Ecto neural progenitor cell (in vitro differentiated cells): ENCODE measurements around the gene MAN1A1.
"Not testable (repeated sequence)": the region's sequence is repeated elsewhere in the genome, so short reads cannot be mapped to it uniquely, and the experiment has no call there.

Experiments used
- DNase-seq: peaks from one replicate; pipeline ENCODE4 v3.0.0-alpha.2; 2018; ENCODE audit warnings: low spot score

The MAN1A1 gene

GRCh38 chr6:119303164-119303887 is 46.2 kb downstream of the MAN1A1 start:
- no peak for DNase-seq

DNA sequence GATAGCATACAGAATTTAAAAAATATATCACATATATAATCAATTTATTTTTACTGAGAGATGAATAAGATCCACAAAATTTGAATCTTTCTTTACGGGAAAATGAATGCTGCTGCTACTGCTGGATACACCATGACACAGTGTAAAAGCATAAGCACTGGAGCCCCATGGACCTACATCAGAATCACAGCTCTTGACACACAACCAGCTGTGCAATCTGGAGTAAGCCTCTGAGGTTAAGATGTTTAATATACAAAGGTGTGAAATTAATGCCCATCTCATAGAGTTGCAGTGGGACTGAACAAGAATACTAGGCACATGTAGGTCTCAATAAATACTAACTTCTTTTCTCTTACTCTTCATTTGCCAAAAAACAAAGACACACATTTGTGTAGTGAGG is 48.1 kb downstream of the MAN1A1 start:
- no peak for DNase-seq

- no peak for DNase-seq
Measured at GRCh38 chr6:119299694-119300093, 49.9 kb downstream of the MAN1A1 start.

DNA sequence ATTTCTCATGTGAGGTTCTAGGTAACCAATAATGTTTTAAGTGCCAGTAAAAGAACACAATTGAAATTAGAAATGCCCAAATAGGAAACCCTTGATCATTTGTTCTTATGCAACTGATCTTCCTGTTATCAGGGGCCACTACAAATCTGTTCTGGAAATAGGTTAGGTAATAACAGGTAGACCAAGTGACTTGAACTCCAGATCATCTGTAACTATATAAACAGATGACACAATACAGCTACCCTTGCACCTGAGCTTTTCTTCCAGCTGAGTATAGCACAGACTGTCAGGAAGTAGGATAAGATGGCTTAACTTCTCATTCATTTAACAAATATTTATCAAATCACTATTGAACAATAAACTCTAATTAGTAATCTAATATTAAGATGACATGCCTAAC is 52.5 kb downstream of the MAN1A1 start:
- no peak for DNase-seq

DNA sequence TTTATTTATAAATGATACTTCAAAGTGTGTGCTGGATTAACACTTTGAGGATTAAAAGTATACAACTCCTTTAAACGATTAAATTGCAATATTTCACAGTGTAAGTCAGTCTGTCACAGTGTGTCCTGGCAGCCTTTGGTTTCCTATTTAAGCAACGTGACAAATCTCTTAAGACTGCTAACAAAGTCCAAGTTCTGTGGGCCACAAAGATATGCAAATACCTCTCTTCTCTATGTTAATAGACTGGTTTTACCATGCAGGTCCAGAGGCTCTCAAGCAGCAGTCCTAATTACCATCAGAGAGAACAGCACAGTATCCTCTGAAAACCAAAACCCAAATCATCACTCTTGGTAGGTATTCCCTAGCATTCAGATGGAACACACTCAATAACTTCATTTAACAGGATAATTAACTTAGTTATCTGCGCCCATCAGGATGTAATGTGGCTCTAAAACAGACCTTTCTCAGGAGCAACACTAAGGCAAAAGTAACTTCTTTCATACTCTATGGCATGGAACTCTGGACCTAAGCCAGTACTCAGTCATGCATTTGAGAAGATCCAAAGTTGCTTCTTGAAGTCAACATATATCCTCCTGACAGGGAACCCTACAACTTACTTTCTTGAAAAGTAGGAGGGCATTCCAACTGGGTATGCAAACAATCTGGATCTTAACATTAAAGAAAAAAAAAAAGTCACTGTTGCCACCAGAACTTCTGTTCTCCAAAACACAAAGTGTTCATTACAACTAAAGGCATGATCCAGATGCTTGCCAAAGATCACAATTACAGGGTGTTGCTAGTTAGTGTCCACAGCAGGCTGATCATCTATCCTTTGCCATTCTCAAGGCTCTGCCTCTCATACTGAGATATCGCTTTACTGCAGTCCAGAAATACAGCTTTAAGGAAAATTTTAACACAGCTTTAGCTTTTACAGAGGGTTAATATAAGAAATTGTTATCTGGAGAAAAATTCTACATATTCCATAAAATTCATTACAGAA is 53.2 kb downstream of the MAN1A1 start:
- no peak for DNase-seq

- no peak for DNase-seq
Measured at GRCh38 chr6:119294984-119295383, 54.6 kb downstream of the MAN1A1 start.

GRCh38 chr6:119291060-119291459 is 58.5 kb downstream of the MAN1A1 start:
- not testable (repeated sequence) for DNase-seq

DNA sequence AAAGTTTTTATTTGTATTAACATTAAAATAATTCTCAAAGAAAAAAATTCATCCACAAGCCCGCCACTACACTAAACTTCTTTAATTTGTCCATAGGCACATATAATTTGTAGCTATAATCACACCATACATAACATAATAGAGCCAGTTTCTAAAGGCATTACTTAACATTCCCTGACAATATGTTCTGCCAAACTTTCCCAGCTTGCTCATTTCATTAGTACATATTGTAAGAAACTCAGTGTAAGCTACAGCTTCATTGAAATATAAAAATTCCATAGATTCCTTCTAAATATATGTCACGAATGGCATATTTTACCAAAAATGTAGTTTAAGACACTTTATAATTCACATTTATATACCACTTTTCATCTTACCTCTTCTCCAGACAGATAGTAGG is 59.3 kb downstream of the MAN1A1 start:
- no peak for DNase-seq

GRCh38 chr6:119289651-119290050 is 59.9 kb downstream of the MAN1A1 start:
- no peak for DNase-seq

DNA sequence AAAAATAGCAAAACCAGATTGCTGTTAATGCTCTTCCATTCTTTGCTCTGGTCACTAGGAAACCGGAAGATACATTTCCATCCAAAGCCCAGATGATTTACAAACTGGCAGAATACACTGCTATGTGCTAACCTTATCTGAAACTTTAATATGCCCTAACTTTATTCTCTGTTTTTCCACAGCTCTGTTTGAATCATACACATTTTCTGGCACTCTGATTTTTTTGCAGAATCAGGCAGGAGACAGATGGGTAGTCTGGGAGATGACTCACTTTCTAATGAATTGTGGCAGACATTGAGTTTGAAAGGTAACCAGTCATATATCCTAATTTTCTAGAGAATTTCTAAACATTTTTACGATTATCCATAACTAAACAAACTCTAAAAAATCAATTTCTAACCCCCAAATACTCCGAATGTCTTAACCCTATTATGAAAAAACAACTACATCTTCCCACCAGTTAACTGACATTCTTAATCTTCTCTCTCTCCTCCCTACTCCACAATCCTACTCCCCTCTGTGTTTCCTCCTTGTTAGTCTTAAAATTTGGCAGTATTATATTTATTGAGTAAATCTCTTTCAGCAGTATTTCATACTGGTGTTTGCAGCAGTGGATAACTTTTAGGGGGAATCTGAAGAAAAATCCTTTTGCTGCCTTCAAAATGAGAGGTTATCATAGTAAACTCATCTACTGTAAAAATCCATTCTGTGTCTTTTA is 63.5 kb downstream of the MAN1A1 start:
- DNase-seq: no peak

DNA sequence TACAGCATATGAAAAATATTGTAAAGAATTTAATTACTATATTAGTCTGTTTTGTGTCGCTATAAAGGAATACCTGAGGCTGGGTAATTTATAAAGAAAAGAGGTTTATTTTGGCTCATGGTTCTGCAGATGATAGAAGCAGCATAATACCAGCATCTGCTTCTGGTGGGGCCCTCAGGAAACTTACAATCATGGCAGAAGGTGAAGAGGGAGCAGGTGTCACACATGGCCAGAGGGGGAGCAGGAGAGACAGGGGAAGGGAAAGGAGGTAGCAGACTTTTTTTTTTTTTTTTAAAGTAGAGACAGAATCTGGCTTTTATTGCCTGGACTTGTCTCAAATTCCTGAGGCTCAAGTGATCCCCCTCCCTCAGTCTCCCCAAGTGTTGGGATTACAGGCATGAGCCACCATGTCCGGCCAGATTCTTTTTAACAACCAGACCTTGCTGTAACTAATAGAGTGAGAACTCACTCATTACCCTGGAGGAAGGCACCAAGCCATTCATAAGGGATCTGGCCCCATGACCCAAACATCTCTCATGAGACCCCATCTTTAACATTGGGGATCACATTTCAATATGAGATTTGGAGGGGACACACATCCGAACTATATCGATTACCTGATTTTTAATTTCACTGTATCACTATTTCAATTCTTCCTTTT is 64.6 kb downstream of the MAN1A1 start:
- no peak for DNase-seq

- no peak for DNase-seq
Measured at GRCh38 chr6:119283979-119284545, 65.5 kb downstream of the MAN1A1 start.

DNA sequence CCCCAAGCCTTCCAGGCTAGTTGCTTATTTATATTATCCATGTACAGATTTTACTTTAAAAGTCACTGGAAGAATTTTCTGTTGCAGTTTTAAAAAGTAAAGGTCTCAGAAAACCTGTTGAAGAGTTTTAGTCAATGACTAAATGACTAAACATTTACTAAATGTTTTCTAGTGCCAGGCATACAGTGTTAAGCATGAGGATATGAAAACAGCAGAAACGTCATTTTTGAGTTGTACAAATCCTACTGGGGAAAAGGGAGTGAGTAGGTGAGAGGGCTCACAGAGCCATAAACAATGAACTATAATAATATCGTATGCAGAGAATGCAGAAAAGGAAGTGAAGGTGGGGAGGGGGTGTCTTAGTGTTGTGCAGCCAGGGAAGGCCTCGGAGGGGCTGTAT is 66.3 kb downstream of the MAN1A1 start:
- no peak for DNase-seq

GRCh38 chr6:119280668-119281067 is 68.9 kb downstream of the MAN1A1 start:
- no peak for DNase-seq

DNA sequence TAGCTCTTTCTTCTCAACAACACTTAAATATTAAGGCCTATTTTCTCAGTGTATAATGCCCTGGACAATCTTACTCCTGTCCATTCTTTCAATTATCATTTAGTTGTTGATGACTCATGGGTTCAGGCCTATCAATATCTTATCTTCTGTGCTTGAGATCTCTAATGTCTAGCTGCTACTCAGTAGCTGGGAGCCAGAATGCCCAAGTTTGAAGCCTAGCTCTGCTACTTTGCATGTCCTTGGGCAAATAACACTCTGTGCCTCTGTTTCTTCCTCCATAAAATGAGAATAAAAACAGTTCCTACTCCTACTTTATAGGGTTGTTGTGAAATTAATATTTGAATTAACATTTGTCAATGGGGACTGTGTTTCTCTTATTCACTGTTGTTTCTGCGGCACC is 69.5 kb downstream of the MAN1A1 start:
- DNase-seq: no peak

GRCh38 chr6:119278625-119279024 is 70.9 kb downstream of the MAN1A1 start:
- DNase-seq: no peak

DNA sequence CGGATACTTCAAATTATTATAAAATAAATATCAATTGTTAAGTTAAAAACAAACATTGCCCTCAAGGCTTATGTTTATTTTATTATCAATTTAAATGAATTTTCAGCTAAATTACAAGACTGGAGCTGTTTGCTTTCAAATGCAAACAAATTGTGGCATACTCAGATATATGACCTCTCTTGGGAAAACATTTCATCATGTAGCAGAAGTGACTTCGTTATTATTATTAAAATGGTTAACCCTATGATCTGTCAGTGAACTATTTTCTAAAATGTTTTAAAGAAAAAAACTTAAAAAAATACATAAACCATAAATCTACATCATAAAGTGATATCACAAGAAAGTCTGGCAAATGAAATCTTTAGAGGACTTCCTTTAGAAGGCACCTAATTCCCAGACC is 72.5 kb downstream of the MAN1A1 start:
- no peak for DNase-seq

- DNase-seq: no peak
Measured at GRCh38 chr6:119276211-119276610, 73.3 kb downstream of the MAN1A1 start.

- no peak for DNase-seq
Measured at GRCh38 chr6:119274197-119274595, 75.4 kb downstream of the MAN1A1 start.

DNA sequence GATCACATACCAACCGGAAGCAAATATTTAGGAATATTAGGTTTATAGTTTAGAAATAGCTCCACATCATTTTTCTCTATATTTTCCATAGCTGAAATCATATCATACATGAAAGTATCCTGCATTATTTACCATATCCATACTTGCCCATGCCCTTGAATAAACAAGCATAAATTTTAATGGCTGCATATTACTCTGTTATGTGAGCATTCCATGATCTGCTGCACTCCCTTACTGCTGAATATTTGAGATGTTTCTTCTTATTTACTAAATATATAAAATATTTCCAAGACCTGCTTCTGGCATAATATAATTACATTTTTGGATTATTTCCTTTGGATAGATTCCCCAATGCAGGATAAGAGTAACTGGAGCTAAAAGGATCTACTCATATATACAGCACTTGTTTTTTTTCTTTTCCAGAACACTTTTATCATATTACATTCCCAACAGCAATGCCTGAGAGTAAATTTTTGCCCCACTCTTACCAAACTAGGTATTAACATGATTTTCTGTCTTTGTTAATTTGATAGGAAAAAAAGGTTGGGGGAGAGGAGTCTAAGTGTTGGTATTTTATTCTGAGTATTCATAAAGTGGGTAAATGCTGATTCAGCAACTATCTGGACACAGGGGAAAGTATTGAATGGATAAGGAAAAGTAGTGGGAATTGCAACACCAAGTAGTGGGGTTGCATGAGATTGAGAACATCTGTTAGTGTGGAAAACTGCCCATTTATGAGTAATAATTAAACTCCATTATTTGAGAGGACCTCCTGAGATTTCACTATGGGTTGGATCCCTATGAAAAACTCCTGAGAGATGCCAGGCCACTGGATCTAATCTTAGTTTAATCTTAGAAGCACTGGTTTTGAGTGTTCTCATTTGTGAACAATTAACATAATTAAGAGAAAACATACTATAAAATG is 76.0 kb downstream of the MAN1A1 start:
- DNase-seq: no peak

GRCh38 chr6:119270545-119270944 is 79.0 kb downstream of the MAN1A1 start:
- no peak for DNase-seq
